Measurements from ENCODE around the gene PLSCR2. TPM values are rescaled to one million over a fixed set of nuclear protein-coding genes. Genes with fewer than 3 reads are reported as not detected.

Gene PLSCR2
- total and polyA plus RNA-seq, 8 donors = 0.30 to 1.2 (median 0.69) TPM

DNA sequence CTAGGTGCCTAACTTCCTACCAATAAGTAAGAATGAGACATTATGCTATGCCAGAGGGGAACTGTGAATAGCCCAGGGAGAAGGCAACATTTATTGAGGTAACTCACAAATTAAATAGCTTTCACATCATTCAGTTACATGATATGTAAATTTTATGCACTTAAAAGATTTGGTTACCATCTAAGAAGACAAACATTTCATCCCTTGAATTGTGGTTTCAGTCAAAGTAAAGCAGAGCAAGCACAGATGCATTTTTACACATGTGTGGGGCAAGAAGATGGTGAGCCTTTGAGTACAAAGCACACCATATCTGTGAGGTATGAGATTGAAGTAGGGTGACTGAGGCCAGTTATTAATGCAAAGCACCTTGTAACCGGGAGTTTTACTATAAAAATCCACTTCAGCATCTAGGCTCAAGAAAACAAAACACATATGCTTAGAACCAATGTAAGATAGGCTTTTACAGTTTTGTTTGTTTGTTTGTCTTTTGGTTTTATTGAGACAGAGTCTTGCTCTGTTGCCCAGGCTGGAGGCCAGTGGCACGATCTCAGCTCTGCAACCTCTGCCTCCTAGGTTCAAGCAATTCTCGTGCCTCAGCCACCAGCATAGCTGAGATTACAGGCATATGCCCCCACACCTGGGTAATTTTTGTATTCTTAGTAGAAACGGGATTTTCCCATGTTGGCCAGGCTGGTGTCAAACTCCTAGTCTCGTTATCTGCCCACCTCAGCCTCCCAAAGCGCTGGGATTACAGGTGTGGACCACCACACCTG is 3.5 kb downstream of the PLSCR2 start:
- ATAC-seq (no peak), FAIRE-seq (no peak), DNase-seq (no peak)
- no peaks in the 10 kb centered on the region for H3K9me3 ChIP-seq
- H3K27ac ChIP-seq = no peak overlapping the region
- peaks cover 0 to 9% (median 4%) of the 10 kb centered on the region in 3 donors for H3K4me1 ChIP-seq
- H3K36me3 ChIP-seq = no peaks in the 10 kb centered on the region
- intact Hi-C loops (cut with DNase I) = no loop called here
- 90 to 97% methylated on average over 6 of the region's 6 CpGs for WGBS, 2 donors
- no peak for TF ChIP-seq CTCF (IDR thresholded peaks at IDR 0.05)
- H3K4me3 ChIP-seq = no peak overlapping the region
- no peaks in the 10 kb centered on the region for H3K27me3 ChIP-seq

DNA sequence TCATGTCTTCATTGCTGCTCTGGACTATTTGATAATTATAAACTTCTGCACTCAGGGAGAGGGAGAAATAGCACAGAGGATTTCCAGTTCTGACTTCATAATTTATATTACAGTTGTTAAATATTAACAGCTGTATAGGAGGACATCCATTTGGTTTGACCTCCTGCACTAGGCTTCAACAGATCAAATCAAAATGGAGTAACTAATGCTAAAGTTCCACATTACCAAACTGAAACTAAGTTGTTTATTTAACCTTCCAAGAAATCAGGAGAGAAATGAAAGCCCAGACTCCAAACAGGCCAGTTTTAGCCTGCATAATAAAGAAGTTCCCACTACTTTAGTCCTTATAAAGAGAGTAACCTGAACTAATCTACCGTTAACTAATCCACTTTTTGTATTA is 4.6 kb downstream of the PLSCR2 start:
- no peaks in the 10 kb centered on the region for H3K27me3 ChIP-seq
- H3K4me3 ChIP-seq = no peak overlapping the region
- 65 to 68% methylated on average over 1 of the region's 1 CpG for WGBS, 2 donors
- DNase-seq (no peak), ATAC-seq (no peak), FAIRE-seq (no peak)
- no peak overlapping the region for H3K27ac ChIP-seq
- intact Hi-C loops (cut with DNase I) = no loop called here
- TF ChIP-seq CTCF (IDR thresholded peaks at IDR 0.05) = no peak
- H3K36me3 ChIP-seq = no peaks in the 10 kb centered on the region
- H3K9me3 ChIP-seq = no peaks in the 10 kb centered on the region
- peaks cover 0 to 6% (median 0%) of the 10 kb centered on the region in 3 donors for H3K4me1 ChIP-seq

- intact Hi-C loops (cut with DNase I) = no loop called here
- no peak for DNase-seq
- ATAC-seq = no peak
- Histone ChIP-seq H3K27ac (no peak overlapping the region), H3K4me3 (no peak overlapping the region), H3K36me3 (no peaks in the 10 kb centered on the region), H3K27me3 (no peaks in the 10 kb centered on the region), H3K4me1 (peaks cover 0 to 6% (median 0%) of the 10 kb centered on the region in 3 donors), H3K9me3 (no peaks in the 10 kb centered on the region)
- no peak for FAIRE-seq
- TF ChIP-seq CTCF (IDR thresholded peaks at IDR 0.05) = no peak
- 85 to 92% methylated on average over 2 of the region's 2 CpGs for WGBS, 2 donors
These were observed 5.3 kb downstream of the PLSCR2 start for GRCh38 chr3:146464005-146464595.

GRCh38 chr3:146454796-146455195 is 14.6 kb downstream of the PLSCR2 start:
- Histone ChIP-seq H3K36me3 (no peaks in the 10 kb centered on the region), H3K4me1 (no peaks in the 10 kb centered on the region), H3K27me3 (no peaks in the 10 kb centered on the region), H3K27ac (no peak overlapping the region), H3K4me3 (no peak overlapping the region), H3K9me3 (no peaks in the 10 kb centered on the region)
- 86 to 92% methylated on average over 3 of the region's 3 CpGs for WGBS, 2 donors
- DNase-seq (no peak), ATAC-seq (no peak), FAIRE-seq (no peak)
- TF ChIP-seq CTCF (IDR thresholded peaks at IDR 0.05) = no peak
- intact Hi-C loops (cut with DNase I) = no loop called here

DNA sequence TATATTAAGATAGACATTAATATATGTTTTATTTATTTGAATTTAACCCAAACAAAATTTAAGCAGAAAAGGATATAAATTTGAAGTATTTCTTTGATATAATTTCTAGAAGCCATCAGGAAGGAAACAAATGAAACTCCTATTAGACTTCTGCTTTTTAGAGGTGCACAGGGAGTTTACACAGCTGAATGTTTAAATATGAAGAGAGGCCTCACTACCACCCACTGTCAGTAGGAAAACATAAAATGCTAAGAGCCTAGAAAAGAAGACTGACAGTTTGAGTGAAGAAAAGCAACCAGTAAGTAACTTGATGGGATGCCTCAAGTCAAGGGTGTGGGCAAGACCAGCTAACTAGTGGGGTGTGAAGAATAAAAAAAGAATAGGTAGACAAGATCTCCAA is 19.7 kb downstream of the PLSCR2 start:
- intact Hi-C loops (cut with DNase I) = no loop called here
- H3K4me1 ChIP-seq = no peaks in the 10 kb centered on the region
- no peak overlapping the region for H3K27ac ChIP-seq
- FAIRE-seq (no peak), ATAC-seq (no peak), DNase-seq (no peak)
- H3K27me3 ChIP-seq = no peaks in the 10 kb centered on the region
- no peaks in the 10 kb centered on the region for H3K9me3 ChIP-seq
- no peaks in the 10 kb centered on the region for H3K36me3 ChIP-seq
- H3K4me3 ChIP-seq = no peak overlapping the region
- TF ChIP-seq CTCF (IDR thresholded peaks at IDR 0.05) = no peak

All from pancreas (tissue), 10 donors.